ENCODE measurements around the gene PDIK1L. TPM values are rescaled to one million over a fixed set of nuclear protein-coding genes. Genes with fewer than 3 reads are reported as not detected.

Gene PDIK1L
- total RNA-seq, 1 experiment from 2014 or later, result 5.6 TPM

DNA sequence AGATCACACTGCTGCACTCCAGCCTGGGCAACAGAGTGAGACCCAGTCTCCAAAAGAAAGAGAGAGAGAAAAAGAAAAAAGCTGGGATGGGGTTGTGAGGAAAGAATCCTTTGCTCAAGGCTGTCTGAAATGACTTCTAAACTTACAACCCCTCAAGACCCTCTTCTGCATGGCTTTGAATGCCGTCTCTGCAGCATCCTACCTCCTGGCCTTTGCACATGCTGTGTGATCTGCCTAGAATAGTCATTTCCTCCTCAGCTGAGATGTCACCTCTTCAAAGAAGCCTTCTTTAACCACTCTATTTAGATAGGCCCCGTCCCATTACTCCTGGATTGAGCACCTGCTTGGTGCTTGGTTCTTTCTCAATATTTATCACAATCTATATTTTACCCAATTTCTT is 26.8 kb upstream of the PDIK1L start:
- Histone ChIP-seq H4K91ac (ENCODE audit: insufficient read length, low read depth, low read length) (no peak overlapping the region), H3K9me3 (ENCODE audit: control insufficient read depth, low read depth, low read length) (no peaks in the 10 kb centered on the region), H2AK5ac (ENCODE audit: insufficient read length, low read length) (no peak overlapping the region), H3K14ac (ENCODE audit: insufficient read depth, low read length) (no peak overlapping the region), H3K18ac (ENCODE audit: insufficient read length, low read depth, low read length) (no peak overlapping the region), H4K20me1 (ENCODE audit: control insufficient read depth, insufficient read depth, insufficient read length) (no peaks in the 10 kb centered on the region), H2BK5ac (ENCODE audit: insufficient read length, low read length) (no peak overlapping the region), H2AFZ (ENCODE audit: low read length) (no peak overlapping the region), H4K5ac (ENCODE audit: insufficient read length, low read depth, low read length) (no peak overlapping the region), H3K4me1 (ENCODE audit: insufficient read depth, low read length) (no peaks in the 10 kb centered on the region), H2BK15ac (ENCODE audit: low read depth, low read length) (no peak overlapping the region), H3K79me2 (ENCODE audit: insufficient read depth, low read length) (no peaks in the 10 kb centered on the region), H3K23ac (ENCODE audit: insufficient read length, low read depth, low read length) (no peak overlapping the region), H3K23me2 (ENCODE audit: insufficient read length, low read depth, low read length, poor library complexity, severe bottlenecking) (no peaks in the 10 kb centered on the region), H2BK20ac (ENCODE audit: low read depth, low read length, poor library complexity, severe bottlenecking) (no peak overlapping the region), H3K4me2 (ENCODE audit: insufficient read depth, insufficient read length, low read length) (no peak overlapping the region), H3K56ac (ENCODE audit: insufficient read length, low read depth, low read length) (no peak overlapping the region), H3T11ph (ENCODE audit: low read length) (no peak overlapping the region), H3K9ac (ENCODE audit: extremely low read depth, insufficient read length, low read length) (no peak overlapping the region), H2BK120ac (ENCODE audit: low read depth, low read length, poor library complexity, severe bottlenecking) (no peak overlapping the region), H4K8ac (replicated peaks; ENCODE audit: insufficient read length, low read depth, low read length) (no peak overlapping the region), H3K79me1 (ENCODE audit: insufficient read depth, low read depth, low read length, poor library complexity, severe bottlenecking) (no peaks in the 10 kb centered on the region), H3K27me3 (ENCODE audit: insufficient read depth, low read length) (no peaks in the 10 kb centered on the region), H2BK12ac (ENCODE audit: insufficient read length, low read depth, low read length) (no peak overlapping the region), H3K4ac (ENCODE audit: low read depth, low read length) (no peak overlapping the region), H3K27ac (ENCODE audit: insufficient read length, low read depth, low read length) (no peak overlapping the region)
- peaks cover 23% of the 10 kb centered on the region for H3K27me3 Mint-ChIP-seq (ENCODE audit: low read depth)
- H3K27ac Mint-ChIP-seq, result no peak overlapping the region
- no peaks in the 10 kb centered on the region for H3K4me1 Mint-ChIP-seq
- H3K4me3 Mint-ChIP-seq, result no peak overlapping the region
- TF ChIP-seq, protein P1, sequence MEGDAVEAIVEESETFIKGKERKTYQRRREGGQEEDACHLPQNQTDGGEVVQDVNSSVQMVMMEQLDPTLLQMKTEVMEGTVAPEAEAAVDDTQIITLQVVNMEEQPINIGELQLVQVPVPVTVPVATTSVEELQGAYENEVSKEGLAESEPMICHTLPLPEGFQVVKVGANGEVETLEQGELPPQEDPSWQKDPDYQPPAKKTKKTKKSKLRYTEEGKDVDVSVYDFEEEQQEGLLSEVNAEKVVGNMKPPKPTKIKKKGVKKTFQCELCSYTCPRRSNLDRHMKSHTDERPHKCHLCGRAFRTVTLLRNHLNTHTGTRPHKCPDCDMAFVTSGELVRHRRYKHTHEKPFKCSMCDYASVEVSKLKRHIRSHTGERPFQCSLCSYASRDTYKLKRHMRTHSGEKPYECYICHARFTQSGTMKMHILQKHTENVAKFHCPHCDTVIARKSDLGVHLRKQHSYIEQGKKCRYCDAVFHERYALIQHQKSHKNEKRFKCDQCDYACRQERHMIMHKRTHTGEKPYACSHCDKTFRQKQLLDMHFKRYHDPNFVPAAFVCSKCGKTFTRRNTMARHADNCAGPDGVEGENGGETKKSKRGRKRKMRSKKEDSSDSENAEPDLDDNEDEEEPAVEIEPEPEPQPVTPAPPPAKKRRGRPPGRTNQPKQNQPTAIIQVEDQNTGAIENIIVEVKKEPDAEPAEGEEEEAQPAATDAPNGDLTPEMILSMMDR (conservative IDR thresholded peaks at IDR 0.05), result no peak
- no peaks in the 10 kb centered on the region; a peak in 1 of 5 replicates for H3K9me3 Mint-ChIP-seq
- DNase-seq, result no peak
- H3K36me3 Mint-ChIP-seq (ENCODE audit: insufficient read depth in 1 of 3, low read depth in 3 of 3), result no peaks in the 10 kb centered on the region
- no CpG with 5 or more reads among the region's 2 CpGs for WGBS (ENCODE audit: extremely low coverage, insufficient read length, low lambda C conversion rate)
